Osteocyte (in vitro differentiated cells): Measurements from ENCODE around the gene CFAP206. TPM values are rescaled to one million over a fixed set of nuclear protein-coding genes. Genes with fewer than 3 reads are reported as not detected.

ENCODE experiments used
- DNase-seq: peaks from one replicate; pipeline ENCODE4 v3.0.0; 2021; ENCODE audit warnings: mixed read lengths; ENCODE audit not compliant: unreplicated experiment; ENCODE audit errors: extremely low spot score
- H3K27ac Mint-ChIP-seq: one replicate; pipeline ENCODE4 v1.8.0; 2021; ENCODE audit warnings: mild to moderate bottlenecking, mixed read lengths; ENCODE audit not compliant: unreplicated experiment
- H3K27me3 Mint-ChIP-seq: one replicate; pipeline ENCODE4 v1.8.0; 2021; ENCODE audit warnings: mixed read lengths; ENCODE audit not compliant: unreplicated experiment
- H3K36me3 Mint-ChIP-seq: one replicate; pipeline ENCODE4 v1.8.0; 2021; ENCODE audit warnings: mixed read lengths; ENCODE audit not compliant: unreplicated experiment
- H3K4me1 Mint-ChIP-seq: one replicate; pipeline ENCODE4 v1.8.0; 2021; ENCODE audit warnings: mixed read lengths; ENCODE audit not compliant: unreplicated experiment
- H3K4me3 Mint-ChIP-seq: one replicate; pipeline ENCODE4 v1.8.0; 2021; ENCODE audit warnings: mild to moderate bottlenecking, moderate library complexity, mixed read lengths; ENCODE audit not compliant: unreplicated experiment
- H3K9me3 Mint-ChIP-seq: one replicate; pipeline ENCODE4 v1.8.0; 2021; ENCODE audit warnings: mixed read lengths; ENCODE audit not compliant: unreplicated experiment
- CTCF ChIP-seq: fragments of 200-600 bp; sonication (generic); IDR thresholded peaks from 2 replicates; pipeline ENCODE4 v1.5.0; 2021; ENCODE audit warnings: antibody characterized with exemption, mild to moderate bottlenecking, moderate library complexity
- total RNA-seq: library from RNA; stranded (reverse); gene quantifications from 2 replicates; pipeline ENCODE4 v1.2.1, GENCODE V29; 2021

The CFAP206 gene
- total RNA-seq, 1 donor from 2014 or later: 0.30 TPM

DNA sequence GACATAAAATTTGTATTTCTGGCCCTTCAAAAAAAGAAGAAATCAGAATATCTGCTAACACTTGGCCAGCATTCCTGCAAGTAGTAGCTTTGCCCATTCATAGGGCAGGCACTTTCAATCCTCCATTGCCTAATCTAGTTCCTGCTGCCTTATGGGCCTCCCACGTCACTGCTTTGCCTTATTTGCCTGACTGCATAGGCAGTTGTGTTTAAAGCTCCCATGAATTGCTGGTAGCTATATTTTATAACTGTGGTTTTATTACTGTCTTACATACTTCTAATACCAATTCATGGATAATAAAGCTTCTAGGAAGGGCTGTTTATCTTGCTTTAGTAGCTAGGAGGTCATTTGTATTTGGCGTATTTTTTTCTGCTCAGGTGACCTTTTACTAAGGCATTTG lies 57.3 kb downstream of the CFAP206 start:
- Mint-ChIP-seq H3K36me3 (no peaks in the 10 kb centered on the region), H3K27ac (no peak overlapping the region), H3K27me3 (peaks cover 64% of the 10 kb centered on the region), H3K9me3 (no peaks in the 10 kb centered on the region), H3K4me3 (no peak overlapping the region), H3K4me1 (no peaks in the 10 kb centered on the region)
- no peak for TF ChIP-seq CTCF
- no peak for DNase-seq

DNA sequence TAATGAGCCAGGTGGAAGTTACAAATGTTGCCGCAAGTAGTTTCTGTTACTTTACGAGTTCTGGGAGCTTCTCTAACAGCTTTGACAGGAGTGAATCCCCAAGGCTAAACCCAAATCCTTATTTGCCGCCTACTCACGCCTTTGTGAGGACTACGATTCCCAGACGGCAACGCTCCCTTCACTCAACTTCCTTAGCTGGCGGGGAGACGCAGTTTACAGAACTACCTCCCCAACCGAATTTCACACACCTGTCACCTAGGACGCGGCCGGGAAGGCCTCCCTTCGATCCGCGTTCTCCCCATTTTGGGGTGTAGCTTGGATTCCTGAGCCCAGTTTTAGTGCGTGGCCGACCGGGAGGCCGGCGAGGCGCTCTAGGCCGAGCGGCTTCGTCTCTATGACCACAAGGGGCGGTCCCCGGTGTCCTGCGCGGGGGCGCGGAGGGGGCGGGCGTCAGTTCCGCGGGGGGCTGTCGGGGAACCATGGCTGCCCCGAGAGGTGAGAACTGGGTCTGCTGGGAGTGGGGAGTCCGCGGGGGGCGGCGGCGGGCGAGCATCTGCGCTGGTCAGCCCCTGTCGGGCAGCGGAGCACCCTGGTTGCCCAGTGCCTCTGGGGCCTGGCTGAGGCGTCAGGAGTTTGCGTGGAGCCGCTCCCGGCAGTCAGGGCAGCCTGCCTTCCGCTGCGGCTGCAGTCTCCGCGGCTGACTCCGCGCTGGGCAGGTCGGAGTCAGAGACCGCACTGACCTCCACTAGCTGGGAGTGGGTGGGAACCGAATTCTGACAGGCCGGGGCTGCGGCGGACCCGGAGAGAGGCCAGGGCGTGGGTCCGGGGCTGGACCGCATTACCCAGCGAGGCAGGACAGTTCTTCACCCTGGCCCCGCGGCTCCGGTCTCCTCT lies 65.0 kb downstream of the CFAP206 start, which contains the start of gene SLC35A1:
SLC35A1 (plus strand) TSS at position 450 of the 894 bp plus-strand sequence; CDS start at position 480, 30 bp downstream.
- Mint-ChIP-seq H3K4me3 (peak within 1 kb of the TSS; percentile 97), H3K4me1 (peaks cover 16% of the 10 kb centered on the region), H3K36me3 (peaks cover 3% of the 10 kb centered on the region), H3K27me3 (peaks cover 14% of the 10 kb centered on the region), H3K27ac (peak within 1 kb of the TSS; percentile 99), H3K9me3 (no peaks in the 10 kb centered on the region)
- peak; percentile 93 for DNase-seq
- peak; percentile 39 for TF ChIP-seq CTCF

DNA sequence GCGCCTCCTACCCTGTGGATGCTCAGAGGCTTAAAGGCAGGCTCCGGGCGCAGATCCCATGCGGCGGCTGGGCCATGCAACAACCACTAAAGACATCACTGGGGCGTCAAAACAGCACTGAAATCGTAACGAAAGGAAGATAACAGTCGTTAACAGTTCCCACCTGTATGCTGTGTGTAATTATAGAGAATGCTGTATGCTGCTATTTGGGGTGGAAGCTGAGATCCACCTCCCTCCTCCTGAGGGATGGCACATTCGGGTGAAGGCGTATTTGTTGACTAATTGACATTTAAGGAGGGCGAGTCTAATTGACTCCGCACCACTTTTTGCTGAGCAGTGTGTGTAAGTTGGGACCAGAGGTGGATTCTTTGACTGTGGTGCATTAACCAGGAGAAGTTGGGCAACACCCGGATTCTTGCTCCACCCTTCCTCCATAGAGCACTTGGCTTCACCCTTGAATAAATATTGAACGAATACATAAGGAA lies 65.7 kb downstream of the CFAP206 start:
- H3K36me3 Mint-ChIP-seq: peaks cover 8% of the 10 kb centered on the region
- peaks cover 7% of the 10 kb centered on the region for H3K27me3 Mint-ChIP-seq
- TF ChIP-seq CTCF: no peak
- no peaks in the 10 kb centered on the region for H3K9me3 Mint-ChIP-seq
- H3K27ac Mint-ChIP-seq: peak overlapping the region; percentile 99
- H3K4me1 Mint-ChIP-seq: peaks cover 16% of the 10 kb centered on the region
- no peak for DNase-seq
- H3K4me3 Mint-ChIP-seq: peak overlapping the region; percentile 97

DNA sequence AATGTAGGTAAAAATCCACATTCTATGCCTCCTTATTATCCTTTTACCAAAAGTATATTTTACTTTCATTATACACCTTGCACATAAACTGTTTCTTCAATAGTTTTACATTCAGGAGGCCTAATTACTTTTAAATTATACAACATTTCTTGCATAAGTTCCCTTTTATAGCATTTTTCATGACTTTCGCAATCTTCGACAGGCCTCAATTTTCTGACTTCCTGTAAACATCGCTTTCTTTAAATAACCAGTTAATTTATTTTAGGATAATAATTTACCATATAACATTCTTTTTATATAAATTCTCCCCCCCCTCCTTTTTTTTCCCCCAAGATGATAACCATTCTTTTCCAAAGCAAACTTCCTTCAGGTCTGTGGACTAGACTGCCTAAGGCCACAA lies 74.2 kb downstream of the CFAP206 start:
- no peaks in the 10 kb centered on the region for H3K4me1 Mint-ChIP-seq
- no peak for TF ChIP-seq CTCF
- peaks cover 27% of the 10 kb centered on the region for H3K36me3 Mint-ChIP-seq
- H3K27me3 Mint-ChIP-seq: no peaks in the 10 kb centered on the region
- no peak for DNase-seq
- no peaks in the 10 kb centered on the region for H3K9me3 Mint-ChIP-seq
- no peak overlapping the region for H3K4me3 Mint-ChIP-seq
- no peak overlapping the region for H3K27ac Mint-ChIP-seq

DNA sequence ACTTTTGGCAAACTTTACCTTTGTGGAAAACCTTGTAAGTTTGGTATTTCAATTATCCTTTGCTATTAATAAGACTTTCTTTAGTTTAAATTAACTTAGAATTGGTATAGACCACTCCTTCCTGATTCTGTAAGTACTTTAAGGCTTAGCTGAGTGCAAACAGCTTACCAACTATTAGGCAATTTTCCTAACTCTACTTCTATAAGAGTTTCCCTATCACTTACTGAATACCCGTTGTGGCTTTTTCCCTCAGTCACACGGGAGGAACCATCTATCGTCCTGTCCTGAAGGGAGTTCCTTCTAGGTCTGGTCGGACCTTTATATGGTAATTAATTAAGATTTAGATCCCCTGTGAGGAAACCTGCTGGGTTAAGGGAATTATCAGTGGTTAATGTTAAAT lies 74.6 kb downstream of the CFAP206 start:
- H3K4me3 Mint-ChIP-seq: no peak overlapping the region
- no peak for DNase-seq
- H3K36me3 Mint-ChIP-seq: peaks cover 27% of the 10 kb centered on the region
- no peak for TF ChIP-seq CTCF
- no peak overlapping the region for H3K27ac Mint-ChIP-seq
- H3K9me3 Mint-ChIP-seq: no peaks in the 10 kb centered on the region
- no peaks in the 10 kb centered on the region for H3K27me3 Mint-ChIP-seq
- H3K4me1 Mint-ChIP-seq: no peaks in the 10 kb centered on the region
